Activated CD4-positive, CD25-positive, alpha-beta regulatory T cell treated with anti-CD3 and anti-CD28 coated beads, Interleukin-2, amount 50 U/mL, for 24 hours (primary cell): ENCODE measurements around the gene PHLDB1.
A peak's percentile ranks its signal among the peaks of the same experiment; 100 is the strongest.

Experiments used
- ATAC-seq, 2 donors: fragments of 150-1000 bp; cut with Tn5 transposase; one replicate each; pipeline ENCODE4 v1.10.0; 2021; ENCODE audit warnings: mild to moderate bottlenecking in 1 of 2, moderate library complexity in 1 of 2

The PHLDB1 gene

DNA sequence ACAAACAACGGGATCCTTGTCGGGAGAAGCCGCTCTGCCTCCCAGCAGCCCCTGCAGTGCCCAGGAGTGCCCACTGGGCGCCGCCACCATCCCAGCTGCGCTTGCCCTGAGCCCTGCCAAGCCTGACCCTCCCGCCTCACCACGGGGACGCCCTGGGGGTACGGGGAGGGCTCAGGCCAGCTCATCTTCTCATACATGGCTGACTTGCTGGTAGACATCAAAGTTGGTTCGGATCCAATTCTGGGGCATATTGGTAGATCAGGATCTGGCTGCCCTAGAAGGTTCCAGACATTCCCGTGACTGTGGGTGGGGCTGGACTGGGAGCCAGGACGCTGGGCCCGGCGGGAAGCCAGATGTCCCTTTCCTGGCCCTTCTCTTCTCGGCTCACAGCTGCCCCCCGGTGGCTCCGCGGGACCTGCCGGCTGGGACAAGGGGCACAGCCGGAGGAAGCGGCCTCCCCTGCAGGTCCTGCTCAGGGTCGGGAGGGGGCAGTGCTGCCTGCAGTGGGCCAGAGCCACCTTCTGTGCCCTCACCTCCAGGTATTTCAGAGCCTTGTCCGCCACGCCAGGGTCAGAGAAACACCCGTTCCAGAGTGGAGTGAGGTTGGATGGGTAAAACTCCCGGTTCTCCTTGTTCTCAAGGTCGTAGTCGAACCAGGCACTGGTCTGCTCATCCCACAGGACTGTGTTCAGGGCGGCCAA is 82.6 kb downstream of the PHLDB1 start:
- ATAC-seq, result peak; percentile 90 to 93

DNA sequence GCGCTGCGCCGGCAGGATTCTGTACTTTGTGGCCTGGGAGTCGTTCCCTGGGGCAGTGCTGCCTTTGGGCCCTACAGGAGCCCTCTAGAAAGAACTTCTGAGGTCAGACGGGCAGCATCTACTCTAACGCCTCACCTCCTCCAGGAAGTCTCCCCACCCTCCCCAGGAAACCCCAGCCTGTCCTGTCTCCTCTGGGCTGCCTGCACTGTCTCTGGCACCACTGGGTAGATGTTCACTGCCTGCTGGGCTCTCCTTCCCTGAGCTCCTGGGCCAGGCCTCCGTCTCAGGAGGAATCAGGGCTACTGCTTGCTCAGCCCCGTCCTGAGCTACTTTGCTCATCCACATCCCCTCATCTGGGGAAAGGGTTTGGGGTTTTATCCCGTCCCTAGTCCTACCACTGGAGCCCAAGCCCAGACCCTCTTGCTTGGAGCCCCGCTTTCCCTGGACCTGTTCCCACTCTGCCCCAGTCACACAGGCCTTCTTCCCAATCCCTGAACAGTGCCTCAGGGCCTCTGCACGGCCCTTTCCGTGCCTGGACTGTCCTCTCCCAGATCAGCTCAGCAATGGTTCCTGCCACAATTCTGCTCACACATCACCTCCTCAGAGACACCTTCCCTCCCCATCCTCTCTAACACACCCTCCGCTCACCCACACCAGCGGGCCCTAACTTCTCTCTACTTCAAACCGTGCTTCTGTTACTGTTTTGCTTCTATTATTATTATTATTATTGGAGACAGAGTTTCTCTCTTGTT is 83.3 kb downstream of the PHLDB1 start:
- no peak for ATAC-seq

DNA sequence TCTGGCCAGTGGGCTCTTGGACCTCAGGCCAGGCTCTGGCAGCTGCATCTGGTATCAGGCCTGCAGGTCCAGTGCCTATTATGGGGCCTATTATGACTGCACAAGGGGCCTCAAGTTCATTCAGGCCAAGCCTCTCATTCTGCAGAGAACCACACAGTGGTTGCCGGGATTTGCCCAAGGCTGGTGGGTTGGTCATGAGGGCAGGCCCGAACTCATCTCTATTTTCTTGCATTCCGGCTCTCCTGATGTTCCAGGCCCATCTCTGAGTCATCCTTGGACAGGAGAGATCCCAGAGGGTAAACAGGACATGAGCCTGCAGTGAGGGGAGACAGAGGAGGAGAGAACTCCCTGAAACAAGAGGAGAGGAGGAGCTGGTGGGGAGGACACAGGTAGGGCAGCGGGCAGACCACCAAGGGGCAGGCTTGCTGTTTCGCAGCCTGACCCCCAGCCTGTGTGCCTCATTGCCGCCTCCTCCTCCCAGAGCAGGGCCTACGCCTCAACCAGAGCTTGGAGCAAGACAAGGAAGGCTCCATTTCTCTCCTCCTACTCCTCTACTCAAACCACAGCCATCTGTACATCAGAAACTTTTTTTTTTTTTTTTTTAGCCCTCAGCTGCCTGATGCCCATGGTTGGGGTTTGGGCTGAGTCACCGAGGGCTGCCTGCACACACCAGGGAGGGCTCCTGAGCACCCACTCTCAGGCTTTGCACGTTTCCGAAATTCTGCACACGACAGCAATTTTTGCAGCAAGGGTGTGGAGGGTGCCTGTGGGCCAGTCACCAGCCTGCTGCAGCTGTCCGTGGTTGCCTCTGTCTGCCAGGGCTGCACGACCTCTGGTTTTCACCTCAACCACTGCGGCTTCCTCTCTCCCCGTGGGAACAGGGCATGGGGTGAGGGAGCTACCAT is 84.8 kb downstream of the PHLDB1 start:
- ATAC-seq, result peak; percentile 45 to 52

DNA sequence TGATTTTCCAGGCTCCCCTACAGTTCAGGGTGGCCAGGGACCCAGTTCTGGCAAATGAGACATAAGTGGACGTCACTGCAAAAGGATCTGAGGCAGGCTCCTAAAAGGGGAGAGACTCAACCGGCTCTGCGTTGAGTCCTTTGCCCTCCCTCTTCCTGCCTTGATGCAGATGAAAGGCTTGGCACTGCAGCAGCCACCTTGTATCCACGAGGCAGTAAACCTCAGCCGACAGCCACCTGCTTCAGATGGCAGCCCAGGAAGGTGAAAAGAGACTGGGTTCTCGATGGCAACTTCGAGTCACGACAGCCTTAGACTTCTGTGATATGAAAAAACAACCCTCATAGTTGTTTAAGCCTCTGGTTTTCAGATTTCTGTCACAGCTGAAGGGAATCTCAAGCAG is 86.8 kb downstream of the PHLDB1 start:
- ATAC-seq, result no peak

DNA sequence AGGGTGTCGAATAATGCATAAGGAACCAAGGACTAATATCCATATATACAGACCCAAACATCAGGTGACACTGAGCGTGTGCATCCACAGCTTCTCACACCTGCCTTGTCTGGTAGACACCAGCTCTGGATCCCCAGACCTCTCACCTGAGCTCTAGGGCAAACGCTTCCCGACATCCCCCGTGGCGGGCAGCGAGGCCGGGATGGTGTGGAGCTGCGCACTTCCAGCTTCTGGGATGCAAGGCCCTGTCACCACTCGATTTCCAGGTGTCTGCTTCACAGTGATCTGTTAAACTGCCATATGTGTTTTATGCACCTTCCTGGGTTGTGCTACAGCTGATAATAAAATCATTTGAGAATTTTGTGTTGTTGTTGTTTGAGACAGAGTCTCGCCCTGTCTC is 87.4 kb downstream of the PHLDB1 start:
- ATAC-seq, result no peak

DNA sequence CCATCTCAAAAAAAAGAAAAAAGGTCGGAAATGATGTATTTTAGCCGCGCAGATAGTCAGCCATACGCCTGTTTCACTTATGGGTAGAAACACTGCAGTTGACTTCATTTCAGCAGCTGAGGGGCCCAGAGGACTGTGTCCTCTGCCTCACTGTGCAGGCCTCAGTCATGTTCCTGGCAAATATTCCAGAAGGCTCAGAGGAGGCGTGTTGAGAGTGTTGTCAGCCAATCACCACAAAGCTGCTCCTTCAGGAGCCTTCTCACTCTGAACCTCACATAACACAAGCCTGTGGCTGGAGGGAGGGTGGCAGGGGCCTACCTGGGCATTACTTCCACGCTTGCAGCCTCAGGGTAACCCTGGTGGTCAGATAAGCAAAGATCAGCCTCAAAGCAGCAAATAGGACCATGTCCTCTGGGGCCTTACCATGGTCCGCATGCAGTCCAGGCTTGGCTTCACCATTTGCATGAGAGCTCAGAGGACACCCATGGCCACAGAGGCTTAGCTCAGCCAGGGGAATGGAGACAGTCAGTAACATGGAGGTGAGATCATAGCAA is 89.3 kb downstream of the PHLDB1 start:
- ATAC-seq, result no peak

DNA sequence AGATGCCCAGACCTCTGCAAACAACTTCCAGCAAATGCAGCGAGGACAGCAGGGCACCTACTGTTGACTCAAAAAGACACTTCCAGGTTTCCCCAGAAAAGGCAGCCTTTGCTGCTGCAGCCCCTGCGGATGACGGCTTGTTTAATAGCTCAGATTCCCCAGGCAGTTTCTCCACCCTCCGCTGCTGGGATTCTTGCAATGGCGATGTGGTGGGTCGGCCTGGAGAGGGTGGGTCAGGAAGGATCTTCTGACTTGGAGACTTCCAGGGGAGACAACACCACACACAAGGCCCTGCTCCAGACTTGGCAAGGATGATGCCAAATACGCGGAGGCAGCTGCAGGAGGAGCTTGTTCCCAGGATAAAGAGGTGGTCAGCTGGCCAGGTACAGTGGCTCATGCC is 89.9 kb downstream of the PHLDB1 start:
- no peak for ATAC-seq

DNA sequence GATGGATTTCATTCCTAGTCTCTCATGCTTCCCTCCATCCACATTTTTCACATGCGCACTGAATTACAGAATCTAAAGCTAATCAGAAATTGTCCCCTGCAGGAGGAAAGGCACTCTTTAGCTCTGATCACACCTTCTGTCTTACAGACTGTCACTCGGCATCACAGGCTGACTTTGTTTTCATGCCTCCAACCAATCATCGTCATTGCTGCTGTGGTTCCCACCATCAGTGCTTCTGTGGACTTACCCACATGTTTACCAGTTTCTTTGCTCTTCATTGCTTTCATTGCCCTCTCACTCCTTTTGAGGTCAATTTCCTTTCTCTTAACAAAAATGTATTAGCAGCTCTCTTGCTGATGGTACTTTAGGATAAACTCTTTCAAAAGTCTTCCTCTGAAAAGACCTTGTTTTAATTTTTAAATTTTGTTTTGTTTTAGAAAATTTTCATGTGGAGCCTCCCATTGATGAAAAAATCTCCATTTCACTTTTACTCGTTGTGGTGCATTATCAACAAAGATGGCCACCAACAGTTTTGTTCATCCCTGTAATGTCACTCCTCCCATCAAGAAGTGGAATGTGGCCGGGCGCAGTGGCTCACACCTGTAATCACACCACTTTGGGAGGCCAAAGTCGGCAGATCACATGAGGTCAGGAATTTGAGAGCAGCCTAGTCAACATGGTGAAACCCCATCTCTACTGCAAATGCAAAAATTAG is 92.2 kb downstream of the PHLDB1 start:
- ATAC-seq, result peak; percentile 61 to 65

DNA sequence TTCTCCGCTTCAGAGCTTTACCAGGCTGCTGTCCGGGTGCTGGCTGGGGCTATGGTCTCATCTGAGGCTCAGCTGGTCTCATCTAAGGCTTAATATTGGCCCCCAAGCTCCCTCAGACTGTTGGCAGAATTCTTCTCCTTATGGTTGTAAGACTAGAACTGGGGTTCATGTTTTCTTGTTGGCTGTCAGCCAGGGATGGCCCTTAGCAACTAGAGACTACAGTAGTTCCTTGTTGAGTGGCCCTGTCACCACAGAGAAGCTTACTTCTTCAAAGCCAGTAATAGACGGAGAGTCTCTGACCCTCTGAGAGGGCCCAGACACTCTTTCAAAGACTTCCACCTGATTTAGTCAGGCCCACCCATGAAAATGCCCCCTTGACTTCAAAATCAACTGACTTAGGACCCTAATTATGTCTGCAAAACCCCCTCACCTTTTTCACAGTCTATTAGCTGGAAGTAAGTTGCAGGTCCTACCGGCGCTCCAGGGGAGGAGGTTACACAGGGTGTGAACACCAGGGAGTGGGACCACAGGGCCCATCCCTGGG is 96.2 kb downstream of the PHLDB1 start:
- no peak for ATAC-seq

DNA sequence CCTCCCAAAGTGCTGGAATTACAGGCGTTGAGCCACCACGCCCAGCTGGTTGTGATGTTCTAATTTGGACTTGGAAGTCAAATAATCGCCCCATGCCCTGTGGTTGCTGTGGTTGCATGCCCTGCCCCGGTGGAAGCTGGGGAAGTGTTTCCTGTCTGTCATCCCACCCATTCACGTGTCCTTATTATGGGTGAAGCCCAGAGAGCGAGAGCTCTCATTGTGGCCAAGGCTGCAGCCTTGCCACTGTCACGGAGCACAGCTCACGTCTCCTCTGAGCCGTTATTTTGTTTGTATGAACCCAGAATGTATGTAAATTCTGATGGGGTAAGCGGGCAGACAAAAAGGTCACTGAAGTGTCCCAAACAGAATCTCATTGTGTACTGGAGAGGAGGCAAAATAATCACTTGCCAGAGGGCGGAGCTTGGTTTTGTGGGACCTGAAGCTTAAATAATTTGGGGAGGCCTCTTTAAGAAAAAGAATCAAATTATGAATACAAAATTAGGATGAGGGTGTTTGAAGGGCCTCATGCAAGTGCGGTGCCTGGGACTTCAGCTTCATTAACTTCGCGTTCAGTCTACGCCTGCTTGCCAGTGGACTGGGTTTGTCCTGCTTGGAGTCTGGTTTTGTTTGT is 97.8 kb downstream of the PHLDB1 start:
- ATAC-seq, result peak; percentile 33 to 60

DNA sequence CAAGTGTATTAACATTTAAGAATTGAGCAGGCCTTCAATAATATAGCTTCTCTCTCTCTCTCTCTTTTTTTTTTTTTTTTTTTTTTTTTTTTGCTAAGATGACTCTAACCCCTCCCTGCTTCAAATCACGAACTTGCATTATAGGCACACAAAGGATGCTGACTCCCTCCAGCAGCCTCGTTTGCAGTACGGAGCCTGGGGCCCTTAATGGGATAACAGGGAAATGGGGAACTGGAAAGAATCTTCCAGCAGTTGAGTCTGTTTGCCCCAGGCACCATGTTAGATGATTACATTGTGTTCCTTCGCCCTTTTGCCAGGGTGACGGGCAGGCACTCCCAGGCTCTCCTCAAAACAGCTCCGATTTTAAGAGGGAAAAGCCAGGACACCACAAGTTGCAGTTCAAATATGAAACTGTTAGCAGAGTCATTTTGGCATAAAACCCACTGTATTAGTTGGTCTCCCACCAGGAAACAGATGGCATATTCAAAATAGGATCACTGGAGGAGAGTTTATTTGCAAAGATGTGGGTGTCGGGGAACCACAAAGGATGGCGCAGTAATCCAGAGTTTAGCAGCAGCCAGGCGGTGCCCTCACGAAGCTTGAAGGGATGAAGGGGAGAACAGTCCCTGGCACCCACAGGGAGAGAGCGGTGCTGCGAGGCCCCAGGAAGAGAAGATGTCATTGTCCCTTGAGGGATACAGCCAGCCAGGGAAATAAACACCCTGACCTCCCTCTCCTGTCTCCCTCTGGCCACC is 98.6 kb downstream of the PHLDB1 start:
- no peak for ATAC-seq

DNA sequence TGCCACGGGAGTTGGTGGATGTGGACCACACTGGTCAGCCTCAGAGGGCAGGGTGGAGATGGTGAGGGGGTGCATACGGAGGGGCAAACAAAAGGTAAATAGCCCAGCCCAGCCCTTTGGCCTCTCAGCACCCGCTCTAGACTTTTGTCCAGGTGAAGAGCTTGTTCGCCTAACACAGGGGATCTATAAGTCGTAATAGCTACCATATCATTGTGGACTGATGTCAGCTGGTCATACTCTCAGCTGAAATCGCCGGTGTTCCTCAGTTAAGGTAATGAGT is 99.1 kb downstream of the PHLDB1 start:
- no peak for ATAC-seq
